ENCODE data around the gene KCTD2.
A peak's percentile ranks its signal among the peaks of the same experiment; 100 is the strongest.

Gene KCTD2

DNA sequence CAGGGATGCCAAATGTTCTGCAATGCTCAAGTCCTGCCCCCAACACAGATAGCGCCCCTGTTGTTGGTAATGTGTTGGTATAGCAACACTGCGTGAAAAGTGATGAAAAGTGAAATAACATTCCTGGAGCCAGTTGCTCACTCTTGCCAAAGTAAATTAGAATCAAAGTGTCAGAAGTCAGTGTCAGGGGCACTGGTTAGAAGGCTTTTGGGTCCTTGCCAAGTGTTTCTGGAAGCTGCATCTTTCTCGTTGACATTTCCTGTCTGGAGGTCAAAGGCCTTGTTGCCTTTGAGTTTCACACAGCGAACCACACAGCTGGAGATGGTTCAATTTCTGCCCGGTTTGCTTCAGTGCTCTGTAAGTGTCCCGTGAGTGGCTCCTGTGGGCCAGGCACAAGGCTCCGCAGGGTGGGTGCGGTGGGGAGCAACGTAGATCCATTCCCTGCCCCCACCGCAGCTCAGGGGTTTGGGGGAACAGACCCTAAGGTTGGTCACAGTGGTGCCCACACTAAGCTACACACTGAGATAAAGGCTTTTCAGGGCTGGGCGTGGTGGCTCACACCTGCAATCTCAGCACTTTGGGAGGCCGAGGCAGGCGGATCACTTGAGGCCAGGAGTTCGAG lies 37.1 kb downstream of the KCTD2 start:
- TF ChIP-seq, protein P1, sequence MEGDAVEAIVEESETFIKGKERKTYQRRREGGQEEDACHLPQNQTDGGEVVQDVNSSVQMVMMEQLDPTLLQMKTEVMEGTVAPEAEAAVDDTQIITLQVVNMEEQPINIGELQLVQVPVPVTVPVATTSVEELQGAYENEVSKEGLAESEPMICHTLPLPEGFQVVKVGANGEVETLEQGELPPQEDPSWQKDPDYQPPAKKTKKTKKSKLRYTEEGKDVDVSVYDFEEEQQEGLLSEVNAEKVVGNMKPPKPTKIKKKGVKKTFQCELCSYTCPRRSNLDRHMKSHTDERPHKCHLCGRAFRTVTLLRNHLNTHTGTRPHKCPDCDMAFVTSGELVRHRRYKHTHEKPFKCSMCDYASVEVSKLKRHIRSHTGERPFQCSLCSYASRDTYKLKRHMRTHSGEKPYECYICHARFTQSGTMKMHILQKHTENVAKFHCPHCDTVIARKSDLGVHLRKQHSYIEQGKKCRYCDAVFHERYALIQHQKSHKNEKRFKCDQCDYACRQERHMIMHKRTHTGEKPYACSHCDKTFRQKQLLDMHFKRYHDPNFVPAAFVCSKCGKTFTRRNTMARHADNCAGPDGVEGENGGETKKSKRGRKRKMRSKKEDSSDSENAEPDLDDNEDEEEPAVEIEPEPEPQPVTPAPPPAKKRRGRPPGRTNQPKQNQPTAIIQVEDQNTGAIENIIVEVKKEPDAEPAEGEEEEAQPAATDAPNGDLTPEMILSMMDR (IDR thresholded peaks at IDR 0.05; ENCODE audit: low read depth, low read length, poor library complexity, severe bottlenecking) = no peak
- no peak for TF ChIP-seq EZH2phosphoT487 (IDR thresholded peaks at IDR 0.05; ENCODE audit: borderline replicate concordance, low read length)
- no peaks in the 10 kb centered on the region for H3K9me3 ChIP-seq (ENCODE audit: control insufficient read depth, insufficient read depth, low read length)
- H3K4me1 ChIP-seq (ENCODE audit: control insufficient read depth, low read length) = peaks cover 5% of the 10 kb centered on the region; the same call in 1 of the 2 replicates
- no peaks in the 10 kb centered on the region for H3K79me2 ChIP-seq (ENCODE audit: control insufficient read depth, low read length)
- H3K4me3 ChIP-seq (ENCODE audit: low read length) = no peak overlapping the region
- H3K27me3 ChIP-seq (ENCODE audit: control insufficient read depth, low read length) = peaks cover 40% of the 10 kb centered on the region
- H3K9me2 ChIP-seq (replicated peaks; ENCODE audit: control insufficient read depth, low read length) = no peaks in the 10 kb centered on the region
- no peak overlapping the region for H3K4me2 ChIP-seq (ENCODE audit: low read length)
- no peaks in the 10 kb centered on the region for H4K20me1 ChIP-seq (ENCODE audit: control insufficient read depth, insufficient read depth, low read depth, low read length)
- H3F3A ChIP-seq (ENCODE audit: control insufficient read depth, insufficient read depth) = no peaks in the 10 kb centered on the region
- no peaks in the 10 kb centered on the region for H3K36me3 ChIP-seq (ENCODE audit: control insufficient read depth, low read length)
- no peak overlapping the region for H3K27ac ChIP-seq (ENCODE audit: low read depth, low read length)

DNA sequence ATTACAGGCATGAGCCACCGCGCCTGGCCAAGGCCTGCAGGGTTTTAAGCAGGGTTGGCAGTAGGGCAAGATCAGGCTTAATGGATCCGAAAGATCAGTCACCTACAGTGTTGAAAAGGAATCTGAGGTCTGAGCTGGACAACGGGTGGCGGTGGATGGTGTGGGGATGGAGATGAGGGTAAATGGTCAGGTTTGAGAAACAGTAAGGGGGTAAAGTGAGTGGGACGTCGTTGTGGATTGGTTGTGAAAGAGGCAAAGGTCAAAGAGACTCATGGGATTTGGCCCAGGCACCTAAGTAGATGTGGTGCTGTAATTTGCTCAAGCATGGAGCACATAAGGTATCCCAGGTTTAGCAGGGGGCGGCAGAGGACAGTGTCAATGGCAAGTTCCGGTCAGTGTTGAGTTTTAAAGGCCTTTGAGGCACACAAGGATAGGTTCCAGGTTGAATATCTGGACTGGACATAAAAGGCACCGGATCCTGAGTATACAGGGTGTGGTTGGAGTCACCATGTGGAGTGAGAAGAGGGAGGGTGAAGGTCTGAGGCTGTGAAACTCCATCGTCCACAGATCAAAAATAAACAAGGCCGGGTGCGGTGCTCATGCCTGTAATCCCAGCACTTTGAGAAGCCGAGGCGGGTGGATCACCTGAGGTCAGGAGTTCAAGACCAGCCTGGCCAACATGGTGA lies 39.6 kb downstream of the KCTD2 start:
- Histone ChIP-seq H3K4me3 (ENCODE audit: low read length) (no peak overlapping the region), H3K79me2 (ENCODE audit: control insufficient read depth, low read length) (no peaks in the 10 kb centered on the region)
- TF ChIP-seq, protein P1 (IDR thresholded peaks at IDR 0.05; ENCODE audit: low read depth, low read length, poor library complexity, severe bottlenecking) = no peak
- TF ChIP-seq EZH2phosphoT487 (IDR thresholded peaks at IDR 0.05; ENCODE audit: borderline replicate concordance, low read length) = no peak

DNA sequence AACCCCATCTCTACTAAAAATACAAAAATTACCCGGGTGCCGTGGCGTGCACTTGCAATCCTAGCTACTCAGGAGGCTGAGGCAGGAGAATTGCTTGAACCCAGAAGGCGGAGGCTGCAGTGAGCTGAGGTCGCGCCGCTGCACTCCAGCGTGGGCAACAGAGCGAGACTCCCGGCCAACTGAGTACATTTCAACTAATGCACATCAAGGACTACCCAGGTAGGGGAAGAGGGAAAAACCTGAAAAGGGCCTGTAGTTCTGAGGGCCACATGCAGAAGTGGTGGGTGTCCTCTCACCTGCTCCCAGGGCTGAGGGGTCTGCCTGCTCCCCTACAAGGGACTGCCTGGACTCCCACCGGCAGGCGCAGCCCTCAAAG lies 40.1 kb downstream of the KCTD2 start:
- H3K4me2 ChIP-seq (ENCODE audit: low read length) = no peak overlapping the region

More for the DNA sequence above, 39.6 kb downstream of the KCTD2 start:
- Histone ChIP-seq H4K20me1 (ENCODE audit: control insufficient read depth, insufficient read depth, low read depth, low read length) (no peaks in the 10 kb centered on the region), H3K4me1 (ENCODE audit: control insufficient read depth, low read length) (peaks cover 5% of the 10 kb centered on the region; the same call in 1 of the 2 replicates), H3K27me3 (ENCODE audit: control insufficient read depth, low read length) (peaks cover 37% of the 10 kb centered on the region), H3F3A (ENCODE audit: control insufficient read depth, insufficient read depth) (no peaks in the 10 kb centered on the region), H3K27ac (ENCODE audit: low read depth, low read length) (no peak overlapping the region), H3K9me2 (replicated peaks; ENCODE audit: control insufficient read depth, low read length) (no peaks in the 10 kb centered on the region), H3K9me3 (ENCODE audit: control insufficient read depth, insufficient read depth, low read length) (no peaks in the 10 kb centered on the region), H3K36me3 (ENCODE audit: control insufficient read depth, low read length) (no peaks in the 10 kb centered on the region), H3K4me2 (ENCODE audit: low read length) (no peak overlapping the region)

More for the DNA sequence above, 40.1 kb downstream of the KCTD2 start:
- Histone ChIP-seq H3K79me2 (ENCODE audit: control insufficient read depth, low read length) (no peaks in the 10 kb centered on the region), H3K27me3 (ENCODE audit: control insufficient read depth, low read length) (peaks cover 35% of the 10 kb centered on the region), H3K4me1 (ENCODE audit: control insufficient read depth, low read length) (peaks cover 5% of the 10 kb centered on the region; the same call in 1 of the 2 replicates), H3K4me3 (ENCODE audit: low read length) (0 out of 2 replicates have a peak overlapping the region, but pooled peaks have one; percentile 28), H4K20me1 (ENCODE audit: control insufficient read depth, insufficient read depth, low read depth, low read length) (no peaks in the 10 kb centered on the region), H3K27ac (ENCODE audit: low read depth, low read length) (no peak overlapping the region), H3K9me3 (ENCODE audit: control insufficient read depth, insufficient read depth, low read length) (no peaks in the 10 kb centered on the region), H3K9me2 (replicated peaks; ENCODE audit: control insufficient read depth, low read length) (no peaks in the 10 kb centered on the region), H3F3A (ENCODE audit: control insufficient read depth, insufficient read depth) (no peaks in the 10 kb centered on the region), H3K36me3 (ENCODE audit: control insufficient read depth, low read length) (no peaks in the 10 kb centered on the region)
- TF ChIP-seq, protein P1 (IDR thresholded peaks at IDR 0.05; ENCODE audit: low read depth, low read length, poor library complexity, severe bottlenecking) = no peak
- TF ChIP-seq EZH2phosphoT487 (IDR thresholded peaks at IDR 0.05; ENCODE audit: borderline replicate concordance, low read length) = no peak

All from DOHH2 (cell line).